Naive thymus-derived CD4-positive, alpha-beta T cell (primary cell): ENCODE results near the gene CDV3. TPM values are rescaled to one million over a fixed set of nuclear protein-coding genes. Genes with fewer than 3 reads are reported as not detected.

ENCODE experiments used
- ATAC-seq: fragments of 150-1000 bp; cut with Tn5 transposase; 2 replicates; pipeline ENCODE4 v1.10.0; 2021; ENCODE audit warnings: mild to moderate bottlenecking, moderate library complexity
- CTCF ChIA-PET: fragments of 350-600 bp; sonication (Branson Sonifier 250); formaldehyde crosslinking; loops from one replicate; lab custom pipeline; 2021; ENCODE audit warnings: antibody characterized with exemption; lab: Charles Lee
- POLR2A ChIA-PET: fragments of 350-600 bp; sonication (Branson Sonifier 250); formaldehyde crosslinking; loops from one replicate; lab custom pipeline; 2021; ENCODE audit warnings: antibody characterized with exemption, inconsistent platforms; lab: Charles Lee
- DNase-seq, 9 donors: peaks; one replicate each; pipeline versions ENCODE4 v3.0.0 to v3.0.0-alpha.2; 2020 to 2022; ENCODE audit warnings: mixed read lengths in 1 of 9
- H3K27ac ChIP-seq: one replicate; pipeline ENCODE4 v1.7.0; 2013; ENCODE audit warnings: mild to moderate bottlenecking, low read depth, low read length, moderate library complexity
- H3K27me3 ChIP-seq, 2 donors: one replicate each; pipeline ENCODE4 v1.7.0; 2013; ENCODE audit warnings: low read length in 2 of 2, mild to moderate bottlenecking in 2 of 2, moderate library complexity in 2 of 2; ENCODE audit not compliant: control insufficient read depth in 2 of 2, insufficient read depth in 2 of 2
- H3K36me3 ChIP-seq, 3 experiments: 1 replicate in 2 of 3; 2 replicates in 1 of 3; pipeline ENCODE4 v1.7.0; 2013; ENCODE audit warnings: low read length in 3 of 3, mild to moderate bottlenecking in 3 of 3, moderate library complexity in 1 of 3; ENCODE audit not compliant: insufficient read depth in 3 of 3, control insufficient read depth in 2 of 3
- H3K4me1 ChIP-seq, 2 donors: one replicate each; pipeline ENCODE4 v1.7.0; 2013; ENCODE audit warnings: low read length in 2 of 2, mild to moderate bottlenecking in 2 of 2, moderate library complexity in 1 of 2; ENCODE audit not compliant: control insufficient read depth in 2 of 2, insufficient read depth in 2 of 2
- H3K4me3 ChIP-seq: 2 replicates; pipeline ENCODE4 v1.7.0; 2013; ENCODE audit warnings: mild to moderate bottlenecking, low read length
- H3K9me3 ChIP-seq, 3 experiments: 1 replicate in 2 of 3; 2 replicates in 1 of 3; pipeline ENCODE4 v1.7.0; 2013; ENCODE audit warnings: low read length in 3 of 3; ENCODE audit not compliant: control insufficient read depth in 2 of 3
- H3K27ac Mint-ChIP-seq, 9 donors: one replicate each; pipeline ENCODE4 v1.8.0; 2020 to 2022; ENCODE audit warnings: mixed read lengths in 9 of 9, mild to moderate bottlenecking in 8 of 9, moderate library complexity in 5 of 9, inconsistent platforms in 2 of 9
- H3K27me3 Mint-ChIP-seq, 5 donors: one replicate each; pipeline ENCODE4 v1.8.0; 2021 to 2022; ENCODE audit warnings: mixed read lengths in 5 of 5, mild to moderate bottlenecking in 1 of 5
- H3K36me3 Mint-ChIP-seq, 5 donors: one replicate each; pipeline ENCODE4 v1.8.0; 2020 to 2022; ENCODE audit warnings: mixed read lengths in 5 of 5, mild to moderate bottlenecking in 3 of 5, inconsistent platforms in 1 of 5
- H3K4me1 Mint-ChIP-seq, 7 donors: one replicate each; pipeline ENCODE4 v1.8.0; 2020 to 2022; ENCODE audit warnings: mixed read lengths in 7 of 7, mild to moderate bottlenecking in 3 of 7, inconsistent platforms in 1 of 7
- H3K4me3 Mint-ChIP-seq, 10 donors: one replicate each; pipeline ENCODE4 v1.8.0; 2020 to 2022; ENCODE audit warnings: mild to moderate bottlenecking in 10 of 10, mixed read lengths in 10 of 10, moderate library complexity in 6 of 10, inconsistent platforms in 2 of 10
- H3K9me3 Mint-ChIP-seq, 11 donors: one replicate each; pipeline ENCODE4 v1.8.0; 2020 to 2022; ENCODE audit warnings: mixed read lengths in 11 of 11, mild to moderate bottlenecking in 4 of 11, inconsistent platforms in 1 of 11, moderate library complexity in 1 of 11
- intact Hi-C, 2 donors: fragments of 100-400 bp; cut with micrococcal nuclease; formaldehyde crosslinking; loops; one replicate each; pipeline ENCODE4 v1.15.1; 2023
- polyA plus RNA-seq, 2 donors: library from polyadenylated mRNA; unstranded; fragments of 300-500 nt; fragmentation: Illumina TruSeq; gene quantifications; one replicate each; pipeline ENCODE4 v1.2.3, GENCODE V29; 2021
- total RNA-seq, 6 experiments: library from RNA in 5 of 6; stranded (reverse) in 5 of 6; gene quantifications; 1 replicate in 5 of 6; 2 replicates in 1 of 6; pipeline ENCODE4 v1.2.3 and lab custom pipeline; 2021 to 2026

CDV3 gene
- total and polyA plus RNA-seq, 7 experiments from 2014 or later = 37.4 to 206 (median 192) TPM

DNA sequence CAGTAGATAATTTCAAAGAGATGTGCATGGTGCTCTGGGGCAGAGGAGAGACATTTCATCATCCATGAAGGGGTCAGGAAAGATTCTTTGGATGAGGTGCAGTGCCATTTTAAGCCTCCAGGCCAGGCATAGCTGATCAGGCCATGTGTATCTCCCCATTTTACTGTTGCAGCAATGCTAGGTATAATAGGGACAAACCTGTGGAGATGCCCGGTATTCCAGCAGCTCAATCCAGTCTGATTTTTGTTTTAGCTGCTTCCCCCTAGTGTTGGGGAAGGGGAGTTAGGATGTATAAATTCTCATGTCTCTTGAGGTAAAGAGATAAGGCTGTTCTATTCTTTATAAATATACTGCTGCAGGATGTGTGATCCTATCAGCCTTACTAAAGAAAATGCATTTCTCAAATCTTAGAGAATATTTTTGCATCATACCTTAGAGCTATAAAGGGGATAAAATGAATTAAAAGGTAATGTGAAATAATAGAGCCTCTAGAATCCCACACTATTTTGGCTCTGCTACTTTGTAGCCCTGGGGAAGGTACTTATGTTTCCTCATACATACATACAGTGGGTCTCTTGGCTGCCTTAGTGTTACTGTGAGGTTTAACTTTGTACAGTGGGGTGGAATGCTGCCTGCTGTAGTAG, 5.2 kb downstream of the CDV3 start:
- intact Hi-C loops = loop anchor here (1.0 to 5.0 kb wide), 3 partner anchors 9 to 90 kb away; no protein-coding TSS in a partner anchor
- Histone ChIP-seq H3K27ac (no peak overlapping the region), H3K9me3 (no peaks in the 10 kb centered on the region), H3K4me3 (peak overlapping the region; percentile 12), H3K4me1 (peaks cover 30 to 49% of the 10 kb centered on the region in 2 donors), H3K27me3 (no peaks in the 10 kb centered on the region), H3K36me3 (peaks cover 10 to 42% (median 35%) of the 10 kb centered on the region in 3 experiments)
- CTCF ChIA-PET = interaction anchor here (0.6 to 5.6 kb wide), 5 partner anchors 9 to 852 kb away, joined by 3 to 80 read pairs (median 4); no protein-coding TSS in a partner anchor
- DNase-seq (no peak), ATAC-seq (no peak)
- H3K4me3 Mint-ChIP-seq = peak overlapping the region; percentile 39 to 99 (median 90)
- peaks cover 4 to 43% (median 21%) of the 10 kb centered on the region in 5 donors for H3K36me3 Mint-ChIP-seq
- POLR2A ChIA-PET = interaction anchor here (0.6 to 9.8 kb wide), 7 partner anchors 11 to 853 kb away, joined by 3 to 179 read pairs (median 3); partner anchors contain the start of gene TOPBP1
- no peaks in the 10 kb centered on the region for H3K27me3 Mint-ChIP-seq
- peaks cover 45 to 83% (median 76%) of the 10 kb centered on the region in 7 donors for H3K4me1 Mint-ChIP-seq
- H3K27ac Mint-ChIP-seq = peak overlapping the region in 4 of 9 donors; percentile 31 to 86 (median 61)
- no peaks in the 10 kb centered on the region for H3K9me3 Mint-ChIP-seq

DNA sequence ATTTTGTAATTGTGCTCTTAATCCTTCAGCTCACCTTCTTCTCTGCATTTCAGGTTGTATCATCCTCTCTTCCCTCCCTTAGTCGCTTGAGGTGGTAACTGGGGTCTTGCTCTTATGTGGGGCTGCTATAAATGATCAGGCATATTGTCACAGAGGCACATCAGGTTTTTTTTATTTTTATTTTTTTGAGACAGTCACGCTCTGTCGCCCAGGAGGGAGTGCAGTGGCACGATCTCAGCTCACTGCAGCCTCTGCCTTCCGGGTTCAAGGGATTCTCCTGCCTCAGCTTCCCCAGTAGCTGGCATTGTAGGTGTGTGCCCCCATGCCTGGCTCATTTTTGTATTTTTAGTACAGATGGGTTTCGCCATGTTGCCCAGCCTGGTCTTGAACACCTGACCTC, 9.9 kb downstream of the CDV3 start:
- ATAC-seq = no peak
- Histone ChIP-seq H3K9me3 (no peaks in the 10 kb centered on the region), H3K27me3 (no peaks in the 10 kb centered on the region), H3K4me1 (peaks cover 10 to 21% of the 10 kb centered on the region in 2 donors), H3K4me3 (no peak overlapping the region), H3K36me3 (peaks cover 10 to 72% (median 71%) of the 10 kb centered on the region in 3 experiments), H3K27ac (no peak overlapping the region)
- H3K27me3 Mint-ChIP-seq = no peaks in the 10 kb centered on the region
- no peaks in the 10 kb centered on the region for H3K9me3 Mint-ChIP-seq
- DNase-seq = no peak
- ChIA-PET POLR2A (no interaction called here), CTCF (interaction anchor here (0.7 kb wide), 1 partner anchor 25 kb away, joined by 3 read pairs; no protein-coding TSS in a partner anchor)
- peak overlapping the region in 5 of 9 donors; percentile 14 to 69 (median 47) for H3K27ac Mint-ChIP-seq
- peaks cover 7 to 27% (median 15%) of the 10 kb centered on the region in 5 donors for H3K36me3 Mint-ChIP-seq
- intact Hi-C loops = no loop called here
- peaks cover 20 to 52% (median 46%) of the 10 kb centered on the region in 7 donors for H3K4me1 Mint-ChIP-seq
- no peak overlapping the region for H3K4me3 Mint-ChIP-seq

DNA sequence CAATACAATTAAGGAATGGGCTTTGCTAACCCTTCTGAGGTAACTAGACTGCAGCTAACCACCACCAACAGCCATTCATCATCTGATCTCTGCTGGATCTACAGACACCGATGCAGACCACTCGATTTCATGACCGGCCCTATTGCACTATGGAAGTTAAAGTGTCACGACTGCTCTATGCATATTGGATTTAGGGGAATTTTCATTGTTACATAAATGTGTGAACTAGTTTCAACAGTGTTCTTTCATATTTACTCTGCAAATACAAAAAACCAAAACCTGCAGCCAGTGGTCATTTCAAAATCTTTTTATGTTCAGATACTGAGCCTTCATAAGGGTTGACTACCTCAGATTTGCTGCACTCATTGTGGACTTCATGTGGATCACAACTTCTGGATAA, 14.5 kb downstream of the CDV3 start:
- Mint-ChIP-seq H3K4me3 (no peak overlapping the region), H3K27ac (peak overlapping the region in 3 of 9 donors; percentile 5 to 64 (median 30)), H3K27me3 (no peaks in the 10 kb centered on the region), H3K9me3 (no peaks in the 10 kb centered on the region), H3K36me3 (peaks cover 8 to 31% (median 23%) of the 10 kb centered on the region in 5 donors), H3K4me1 (peaks cover 4 to 35% (median 13%) of the 10 kb centered on the region in 7 donors)
- CTCF ChIA-PET = interaction anchor here (1.2 kb wide), 1 partner anchor 10 kb away, joined by 3 read pairs; no protein-coding TSS in a partner anchor
- H3K27ac ChIP-seq = no peak overlapping the region
- no peak for ATAC-seq
- H3K4me1 ChIP-seq = peaks cover 0 to 2% of the 10 kb centered on the region in 2 donors
- H3K9me3 ChIP-seq = no peaks in the 10 kb centered on the region
- POLR2A ChIA-PET = interaction anchor here (1.8 kb wide), 1 partner anchor 97 kb away, joined by 3 read pairs; no protein-coding TSS in a partner anchor
- H3K4me3 ChIP-seq = no peak overlapping the region
- DNase-seq = no peak
- H3K36me3 ChIP-seq = peaks cover 4 to 66% (median 51%) of the 10 kb centered on the region in 3 experiments
- intact Hi-C loops = no loop called here
- H3K27me3 ChIP-seq = no peaks in the 10 kb centered on the region

DNA sequence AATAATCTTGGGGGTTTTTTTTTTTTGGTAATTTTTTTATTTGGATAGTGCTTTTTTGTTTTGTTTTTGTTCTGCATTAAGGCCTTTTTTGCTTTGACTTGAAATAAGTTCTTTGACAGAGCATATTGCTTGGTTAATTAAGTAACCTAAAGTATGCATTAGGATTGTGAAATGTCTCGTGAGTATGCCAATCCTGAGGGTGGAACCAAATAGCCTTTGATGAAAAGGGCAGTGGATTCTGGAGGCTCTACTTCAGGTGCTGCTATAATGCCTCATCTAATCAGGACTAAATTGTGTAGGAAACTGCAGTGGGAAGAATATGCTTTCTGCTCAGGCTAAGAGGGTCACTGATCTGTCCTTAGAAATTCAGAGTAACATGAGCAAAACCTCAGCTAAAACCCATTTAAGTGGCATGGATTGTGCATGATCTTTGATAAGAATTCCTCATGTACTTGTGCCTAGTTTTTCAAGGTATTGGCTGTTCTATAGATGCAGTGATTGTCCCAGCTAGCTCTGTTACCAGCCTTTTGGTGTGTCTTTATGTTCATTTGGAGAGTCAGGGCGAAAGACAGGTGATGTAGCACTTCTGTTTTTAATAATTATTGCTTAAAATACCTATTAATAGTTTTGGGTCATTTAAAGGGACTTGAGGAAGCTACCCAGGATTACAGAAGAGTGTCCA, 15.4 kb downstream of the CDV3 start:
- H3K27ac Mint-ChIP-seq = peak overlapping the region in 6 of 9 donors; percentile 25 to 64 (median 42)
- Histone ChIP-seq H3K9me3 (no peaks in the 10 kb centered on the region), H3K27me3 (no peaks in the 10 kb centered on the region), H3K27ac (no peak overlapping the region), H3K36me3 (peaks cover 4 to 57% (median 42%) of the 10 kb centered on the region in 3 experiments), H3K4me3 (no peak overlapping the region), H3K4me1 (no peaks in the 10 kb centered on the region)
- H3K4me3 Mint-ChIP-seq = no peak overlapping the region
- ChIA-PET CTCF (no interaction called here), POLR2A (no interaction called here)
- DNase-seq = no peak
- no peaks in the 10 kb centered on the region for H3K9me3 Mint-ChIP-seq
- peaks cover 2 to 26% (median 13%) of the 10 kb centered on the region in 7 donors for H3K4me1 Mint-ChIP-seq
- no peaks in the 10 kb centered on the region for H3K27me3 Mint-ChIP-seq
- intact Hi-C loops = no loop called here
- ATAC-seq = no peak
- peaks cover 8 to 31% (median 23%) of the 10 kb centered on the region in 5 donors for H3K36me3 Mint-ChIP-seq

DNA sequence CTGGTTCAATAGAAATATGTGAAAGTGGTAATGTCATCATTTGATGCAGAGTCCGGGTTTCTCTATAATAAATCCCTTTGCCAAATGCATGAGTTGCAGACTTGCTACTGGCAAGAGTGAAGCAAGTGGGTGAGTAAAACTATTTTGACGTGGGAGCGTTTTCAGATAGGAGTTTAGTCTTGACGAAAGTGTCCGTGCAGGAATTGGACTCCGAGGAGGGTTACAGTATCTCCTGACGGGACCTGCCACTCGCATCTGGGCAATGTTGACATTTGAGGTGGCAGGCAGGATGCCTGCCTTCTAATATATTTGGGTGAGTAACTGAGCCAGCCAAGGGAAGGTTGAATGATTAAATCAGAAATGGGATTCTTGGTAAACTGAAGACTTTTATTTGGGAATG, 16.0 kb downstream of the CDV3 start:
- Mint-ChIP-seq H3K27ac (peak overlapping the region in 6 of 9 donors; percentile 25 to 64 (median 43)), H3K4me3 (no peak overlapping the region), H3K9me3 (no peaks in the 10 kb centered on the region), H3K36me3 (peaks cover 8 to 30% (median 23%) of the 10 kb centered on the region in 5 donors), H3K27me3 (no peaks in the 10 kb centered on the region), H3K4me1 (peaks cover 2 to 24% (median 13%) of the 10 kb centered on the region in 7 donors)
- H3K36me3 ChIP-seq = peaks cover 4 to 52% (median 37%) of the 10 kb centered on the region in 3 experiments
- intact Hi-C loops = no loop called here
- no peaks in the 10 kb centered on the region for H3K4me1 ChIP-seq
- ChIA-PET CTCF (no interaction called here), POLR2A (no interaction called here)
- H3K27ac ChIP-seq = no peak overlapping the region
- no peak overlapping the region for H3K4me3 ChIP-seq
- DNase-seq = no peak
- H3K27me3 ChIP-seq = no peaks in the 10 kb centered on the region
- H3K9me3 ChIP-seq = no peaks in the 10 kb centered on the region
- ATAC-seq = no peak

DNA sequence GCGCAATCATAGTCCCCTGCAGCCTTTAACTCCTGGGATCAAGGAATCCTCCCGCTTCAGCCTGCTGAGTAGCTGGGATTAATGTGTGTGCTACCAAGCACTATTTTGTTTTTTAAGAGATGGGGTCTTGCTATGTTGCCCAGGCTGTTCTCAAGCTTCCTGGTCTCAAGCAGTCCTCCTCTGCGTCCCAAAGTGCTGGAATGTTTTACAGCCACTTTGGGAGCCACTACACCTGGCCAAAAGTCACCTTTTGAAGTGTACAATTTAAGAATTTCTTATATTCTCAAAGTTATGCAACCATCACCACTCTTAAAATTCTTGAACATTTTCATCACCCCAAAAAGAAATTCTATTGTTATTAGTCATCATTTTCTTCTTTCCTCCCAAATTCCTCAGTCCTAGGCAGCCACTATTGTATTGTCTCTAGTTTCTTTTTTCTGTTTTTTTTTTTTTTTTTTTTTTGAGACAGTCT, 17.8 kb downstream of the CDV3 start:
- Histone ChIP-seq H3K27ac (no peak overlapping the region), H3K4me1 (no peaks in the 10 kb centered on the region), H3K9me3 (no peaks in the 10 kb centered on the region), H3K27me3 (no peaks in the 10 kb centered on the region), H3K4me3 (no peak overlapping the region), H3K36me3 (peaks cover 4 to 34% (median 21%) of the 10 kb centered on the region in 3 experiments)
- H3K4me1 Mint-ChIP-seq = peaks cover 2 to 28% (median 9%) of the 10 kb centered on the region in 7 donors
- peak overlapping the region in 4 of 9 donors; percentile 9 to 67 (median 56) for H3K27ac Mint-ChIP-seq
- POLR2A ChIA-PET = interaction anchor here (1.4 kb wide), 1 partner anchor 18 kb away, joined by 3 read pairs; the partner anchor contains the start of gene CDV3
- H3K36me3 Mint-ChIP-seq = peaks cover 8 to 23% (median 19%) of the 10 kb centered on the region in 5 donors
- intact Hi-C loops = no loop called here
- CTCF ChIA-PET = no interaction called here
- no peak for ATAC-seq
- H3K4me3 Mint-ChIP-seq = no peak overlapping the region
- no peak for DNase-seq
- H3K27me3 Mint-ChIP-seq = no peaks in the 10 kb centered on the region
- no peaks in the 10 kb centered on the region for H3K9me3 Mint-ChIP-seq
